NCI-H2227 (cell line): ENCODE measurements around the gene ATP1A3.

Experiments used
- DNase-seq: peaks from one replicate; lab custom pipeline; 2025; ENCODE audit not compliant: unreplicated experiment; lab: John Stamatoyannopoulos, UW

ATP1A3 gene

DNA sequence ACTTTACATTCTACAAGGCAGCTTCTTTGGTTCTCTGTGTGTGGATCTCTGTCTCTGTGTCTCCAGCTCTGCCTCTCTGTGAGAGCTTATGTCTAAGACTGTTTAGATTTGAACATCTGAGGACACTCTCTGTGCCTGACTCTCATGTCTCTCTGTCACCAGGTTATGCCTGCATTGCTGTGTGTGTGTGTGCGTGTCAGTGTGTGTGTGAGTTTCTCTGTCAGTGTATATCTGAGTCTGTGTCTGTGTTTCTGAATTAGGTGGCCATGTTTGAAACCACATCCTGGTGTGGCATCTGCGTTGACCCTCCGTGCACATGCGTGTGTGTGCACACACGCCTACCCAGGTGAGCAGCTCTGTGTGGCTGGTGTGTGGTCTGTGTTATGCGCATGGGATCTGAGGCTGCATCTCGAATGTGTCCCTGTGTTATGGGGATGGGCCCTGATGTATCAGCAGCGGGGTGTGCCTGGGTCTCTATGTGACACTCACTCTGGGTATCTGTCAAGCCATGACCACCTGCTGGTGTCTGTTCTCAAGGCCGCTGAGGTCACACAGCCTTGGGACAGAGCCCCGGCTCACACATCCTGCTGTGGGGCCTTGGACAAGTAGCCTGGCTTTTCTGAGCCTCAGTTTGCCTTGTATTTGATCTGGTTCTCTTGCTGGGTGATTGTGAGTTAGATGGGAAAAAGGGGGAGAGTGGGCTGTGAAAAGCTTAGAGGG lies 6.7 kb downstream of the ATP1A3 start:
- no peak for DNase-seq

DNA sequence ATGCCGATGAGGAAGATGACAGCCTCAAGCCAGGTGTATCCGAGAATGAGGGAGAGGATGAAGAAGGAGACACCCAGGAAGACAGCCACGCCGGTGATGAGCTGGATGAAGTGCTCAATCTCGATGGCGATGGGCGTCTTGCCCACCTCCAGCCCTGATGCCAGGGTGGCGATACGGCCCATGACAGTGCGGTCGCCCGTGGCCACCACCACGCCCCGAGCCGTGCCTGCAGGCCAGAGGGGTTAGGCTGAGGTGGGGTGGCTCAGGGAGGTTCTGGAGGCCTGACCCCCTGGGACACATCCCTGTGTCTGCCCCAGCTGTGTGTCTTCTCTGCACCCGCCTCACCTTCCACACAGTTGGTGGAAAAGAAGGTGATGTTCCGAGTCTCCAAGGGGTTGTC lies 9.1 kb downstream of the ATP1A3 start:
- no peak for DNase-seq

DNA sequence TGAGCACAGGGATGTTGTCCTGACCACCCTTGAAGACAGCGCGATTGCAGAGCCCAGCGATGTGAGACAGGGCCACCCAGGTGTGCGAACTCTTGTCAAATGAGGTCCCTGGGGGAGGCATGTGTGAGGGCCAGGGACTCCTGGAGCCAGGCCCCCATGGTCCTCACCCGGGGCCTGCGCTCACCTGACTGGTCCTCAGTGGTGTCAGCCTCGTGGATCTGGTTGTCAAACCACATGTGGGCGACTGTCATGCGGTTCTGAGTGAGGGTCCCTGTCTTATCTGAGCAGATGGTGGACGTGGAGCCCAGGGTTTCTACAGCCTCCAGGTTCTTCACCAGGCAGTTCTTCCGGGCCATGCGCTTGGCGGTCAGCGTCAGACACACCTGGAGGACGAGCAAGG lies 12.3 kb downstream of the ATP1A3 start:
- no peak for DNase-seq

DNA sequence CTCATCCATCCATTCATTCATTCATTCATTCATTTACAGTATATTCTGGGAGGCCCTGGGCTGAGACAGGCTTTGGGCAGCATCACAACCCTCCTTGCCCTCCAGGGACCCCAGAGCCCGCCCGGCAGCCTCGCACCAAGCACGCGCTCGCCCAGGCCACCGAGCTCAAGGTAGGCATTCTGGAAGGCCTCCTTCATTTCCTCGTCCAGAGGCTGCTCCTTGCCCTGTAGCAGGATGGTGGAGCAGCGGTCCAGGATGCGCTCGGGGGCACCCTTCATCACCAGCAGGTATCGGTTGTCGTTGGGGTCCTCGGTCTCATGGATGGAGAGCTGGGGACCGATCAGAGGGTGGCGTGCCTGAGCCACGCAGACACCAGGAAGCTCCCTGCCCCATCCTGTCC lies 15.6 kb downstream of the ATP1A3 start:
- no peak for DNase-seq

DNA sequence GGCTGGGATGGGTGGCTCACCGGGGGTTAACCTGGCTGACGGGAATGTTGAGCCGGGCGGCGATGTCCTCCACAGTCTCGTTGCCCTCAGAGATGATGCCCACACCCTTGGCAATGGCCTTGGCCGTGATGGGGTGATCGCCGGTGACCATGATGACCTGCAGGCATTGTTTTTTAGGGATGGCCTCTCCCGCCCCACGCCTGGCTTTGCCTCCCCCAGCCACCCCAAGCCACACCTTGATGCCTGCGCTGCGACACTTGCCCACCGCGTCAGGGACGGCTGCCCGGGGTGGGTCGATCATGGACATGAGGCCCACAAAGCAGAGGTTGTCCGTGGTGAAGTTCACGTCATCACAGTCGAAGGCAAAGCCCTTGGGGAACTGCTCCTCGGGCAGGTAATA lies 16.1 kb downstream of the ATP1A3 start:
- DNase-seq: no peak

DNA sequence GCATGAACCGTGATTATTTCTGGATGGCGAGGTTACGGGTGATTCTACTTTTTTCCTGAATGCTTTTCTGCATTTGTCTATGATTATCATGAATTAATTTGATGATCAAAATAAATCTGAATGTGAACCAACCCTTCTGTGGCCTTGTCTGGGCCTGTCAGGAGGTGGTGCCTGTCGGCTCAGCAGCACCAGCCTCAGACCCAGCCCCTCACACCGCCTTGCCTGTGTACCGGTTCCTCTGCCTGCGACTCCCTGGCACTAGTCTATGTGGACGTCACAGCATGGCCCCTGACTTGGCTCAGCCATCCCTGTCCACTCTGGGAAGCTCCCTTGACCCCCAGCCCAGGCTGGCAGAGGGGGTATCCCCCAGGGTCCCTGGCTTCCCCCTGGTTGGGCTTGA lies 19.4 kb downstream of the ATP1A3 start:
- no peak for DNase-seq

DNA sequence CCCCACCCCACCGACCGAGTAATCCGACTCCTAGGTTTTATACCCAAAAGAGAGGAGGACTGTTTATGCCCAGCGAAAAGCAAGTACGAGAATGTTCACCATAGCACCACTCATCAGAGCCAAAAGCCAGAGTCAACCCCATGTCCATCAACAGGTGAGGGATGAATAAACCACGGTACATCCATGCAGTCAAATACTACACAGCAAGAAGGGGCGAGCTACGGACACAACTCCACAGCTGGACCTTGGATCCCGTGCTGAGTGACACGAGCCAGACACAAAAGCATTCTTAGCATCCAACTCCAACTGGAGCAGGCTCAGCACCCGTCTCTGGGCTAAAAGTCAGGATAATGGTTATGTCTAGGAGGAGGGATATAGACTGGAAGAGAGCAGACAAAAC lies 22.7 kb downstream of the ATP1A3 start:
- DNase-seq: no peak

DNA sequence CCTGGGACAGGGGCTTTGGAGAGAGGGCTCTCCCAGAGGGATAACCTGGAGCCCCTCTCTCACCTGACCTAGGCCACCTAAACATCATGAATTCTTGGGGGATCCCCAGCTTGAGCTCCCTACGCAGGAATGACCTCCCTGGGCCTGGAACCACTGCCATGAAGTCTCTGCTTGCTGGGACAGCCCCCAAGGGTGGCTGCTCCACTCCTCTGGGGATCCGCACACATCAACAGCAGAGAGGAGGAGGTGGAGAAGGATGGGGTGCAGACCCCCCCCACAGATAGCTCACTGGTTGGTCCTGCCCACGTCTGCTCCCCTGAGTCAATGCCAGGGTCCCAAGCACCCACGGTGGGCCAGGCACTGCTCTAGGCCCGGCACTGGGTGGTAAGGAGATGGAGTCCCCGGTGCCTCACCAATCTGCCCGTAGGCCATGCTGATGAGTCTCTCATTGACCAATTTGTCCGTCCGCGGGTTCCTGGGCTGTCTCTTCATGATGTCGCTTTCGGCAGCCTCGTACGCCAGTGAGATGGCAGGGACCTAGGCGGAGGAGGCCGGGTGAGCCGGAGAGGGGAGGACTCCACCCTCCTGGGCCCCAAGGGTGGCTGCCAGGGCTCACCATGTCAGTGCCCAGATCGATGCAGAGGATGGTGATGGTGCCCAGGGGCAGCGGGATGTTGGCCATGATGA lies 24.1 kb downstream of the ATP1A3 start:
- no peak for DNase-seq

DNA sequence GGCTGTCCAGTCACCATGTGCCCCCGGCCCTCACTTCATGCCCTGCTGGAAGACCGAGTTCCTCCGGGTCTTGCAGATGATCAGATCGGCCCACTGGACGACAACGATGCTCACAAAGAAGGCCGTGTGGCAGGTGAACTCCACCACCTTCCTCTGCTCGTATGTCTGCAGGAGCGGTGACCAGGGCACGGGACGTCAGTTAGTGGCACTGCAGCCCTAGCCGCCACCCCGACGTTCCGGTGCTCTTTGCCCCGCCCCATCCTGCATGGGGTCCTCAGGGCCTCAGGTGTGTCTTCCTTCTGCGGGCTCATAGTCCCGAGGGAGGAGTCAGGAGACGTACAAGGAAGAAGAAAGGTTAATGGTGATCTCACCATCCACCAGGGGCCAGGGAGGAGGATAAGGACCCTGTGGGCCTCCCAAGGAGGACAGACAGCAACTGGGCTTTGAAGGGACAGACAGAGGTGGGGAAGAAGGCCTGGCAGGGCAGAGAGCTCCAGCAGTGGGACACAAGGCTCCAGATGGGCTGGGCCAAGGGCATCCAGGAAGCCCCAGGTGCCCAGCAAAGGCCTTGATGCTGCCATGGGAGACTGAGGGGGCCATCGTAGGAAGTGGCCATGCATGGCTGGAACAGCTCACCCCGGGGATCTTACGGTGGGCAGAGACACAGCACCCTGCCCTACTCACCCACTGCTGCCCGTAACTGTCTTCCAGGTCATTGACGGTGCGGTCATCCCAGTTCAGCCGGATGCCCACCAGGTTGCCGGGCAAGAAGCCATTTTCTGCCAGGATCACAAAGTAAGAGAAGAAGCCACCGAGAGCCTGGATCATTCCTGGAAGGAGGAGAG lies 25.1 kb downstream of the ATP1A3 start:
- DNase-seq: no peak

DNA sequence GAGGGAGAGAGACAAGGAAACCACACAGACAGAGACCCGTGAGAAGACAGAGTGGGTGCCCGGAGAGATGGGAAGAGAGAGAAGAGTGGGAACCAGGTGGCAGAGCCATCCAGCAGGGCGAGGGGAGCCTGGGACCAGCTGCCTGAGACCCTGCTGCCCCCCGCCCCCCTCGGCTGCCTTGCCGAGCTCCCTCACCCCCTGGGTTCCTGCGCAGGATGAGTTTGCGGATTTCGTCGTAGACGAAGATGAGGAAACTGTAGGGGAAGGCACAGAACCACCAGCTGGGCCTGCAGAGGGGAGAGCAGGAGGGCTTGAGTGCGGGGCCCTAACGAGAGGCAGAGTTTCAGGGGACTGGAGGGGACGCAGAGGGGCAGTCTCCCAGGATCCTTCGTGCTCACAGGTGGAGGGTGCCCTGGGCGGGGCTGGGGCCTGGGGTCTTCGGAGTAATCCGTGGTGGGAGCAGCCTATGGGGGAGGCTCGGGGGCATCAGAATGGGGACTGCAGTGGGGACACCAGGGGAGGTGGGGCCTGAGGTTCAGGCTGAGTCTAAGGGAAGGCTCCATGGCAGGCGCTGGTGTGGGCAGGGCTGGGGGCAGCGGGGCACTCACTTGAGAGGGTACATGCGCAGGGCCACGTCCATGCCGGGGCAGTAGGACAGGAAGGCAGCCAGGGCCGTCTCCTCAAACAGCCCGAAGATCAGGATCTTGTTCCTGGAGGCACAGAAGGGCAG lies 26.8 kb downstream of the ATP1A3 start:
- DNase-seq: no peak

DNA sequence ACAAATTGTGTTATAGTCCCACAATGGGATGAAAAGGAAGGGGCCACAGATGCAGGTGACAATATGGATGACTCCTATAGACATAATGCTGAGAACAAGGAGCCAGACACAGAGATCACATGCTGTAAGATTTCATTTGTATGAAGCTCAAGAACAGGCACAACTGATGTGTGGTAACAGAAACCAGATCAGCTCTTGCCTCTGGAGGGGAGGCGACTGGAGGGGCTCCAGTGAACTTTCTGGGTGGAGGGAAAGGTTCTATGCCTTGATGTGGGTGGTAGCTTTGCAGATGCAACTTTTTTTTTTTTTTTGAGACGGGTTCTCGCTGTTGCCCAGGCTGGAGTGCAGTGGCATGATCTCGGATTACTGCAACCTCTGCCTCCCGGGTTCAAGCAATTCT lies 28.9 kb downstream of the ATP1A3 start:
- DNase-seq: no peak

DNA sequence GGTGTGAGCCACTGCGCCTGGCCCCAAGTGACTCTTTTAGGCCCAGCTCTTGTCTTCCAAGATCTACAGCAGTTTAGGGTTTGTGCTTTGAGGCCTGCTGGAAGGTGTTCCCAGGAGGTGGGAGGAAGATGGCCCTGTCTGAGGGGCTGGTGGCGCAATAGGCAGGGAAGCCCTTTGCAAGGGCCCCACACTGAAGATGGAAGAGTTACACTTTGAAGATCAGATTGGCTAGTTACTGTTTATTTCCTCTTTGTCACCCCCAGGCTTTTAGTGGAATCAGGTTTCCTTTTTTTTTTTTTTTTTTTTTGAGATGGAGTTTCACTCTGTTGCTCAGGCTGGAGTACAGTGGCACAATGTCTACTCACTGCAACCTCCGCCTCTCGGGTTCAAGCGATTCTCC lies 33.1 kb downstream of the ATP1A3 start:
- DNase-seq: no peak

DNA sequence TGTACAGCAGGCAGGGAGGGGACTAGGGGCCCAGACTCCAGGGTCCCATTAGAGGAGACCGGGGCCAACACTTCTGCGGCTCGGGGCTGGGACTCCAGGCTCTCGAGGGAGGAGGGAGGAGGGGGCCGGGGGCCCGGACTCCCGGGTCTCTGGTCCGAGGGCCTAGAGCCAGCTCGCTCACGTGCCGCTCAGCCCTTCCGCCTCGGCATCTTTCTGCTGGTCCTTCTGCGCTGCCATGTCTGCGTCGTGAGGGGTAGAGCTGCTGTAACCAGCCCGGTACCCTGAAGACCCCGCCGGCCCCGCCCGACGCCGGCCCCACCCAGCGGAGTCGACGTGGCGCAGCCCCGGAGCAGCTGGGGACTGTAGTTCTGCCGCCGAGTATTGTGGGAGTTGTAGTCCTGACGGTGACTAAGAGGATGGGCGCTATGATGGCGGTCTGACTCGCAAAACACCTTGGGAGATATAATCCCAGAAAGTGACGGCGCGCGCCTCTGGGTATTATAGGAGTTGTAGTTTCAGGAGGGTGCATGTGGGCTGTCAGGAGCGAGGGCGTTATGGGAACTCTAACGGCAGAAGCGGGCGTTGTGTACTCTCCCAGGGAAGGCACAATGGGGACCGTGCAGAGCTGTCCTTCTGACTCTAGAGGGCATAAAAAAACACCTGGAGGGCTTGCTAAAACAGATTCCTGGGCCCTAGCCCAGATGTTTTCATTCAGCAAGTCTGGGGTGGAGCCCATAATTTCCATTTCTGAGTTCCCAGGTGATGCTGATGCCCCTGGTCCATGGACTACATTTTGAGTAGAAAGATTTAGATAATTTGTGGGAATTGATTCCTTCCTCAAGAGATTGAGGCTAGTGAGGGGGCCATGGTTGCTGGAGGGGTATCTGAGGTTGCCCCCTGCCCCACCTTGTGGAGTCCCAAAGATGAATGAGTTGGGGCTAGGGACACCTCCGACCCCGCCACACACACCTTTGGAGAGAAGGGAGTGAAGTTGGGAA lies 34.7 kb downstream of the ATP1A3 start, which contains the start of gene RABAC1:
Gene RABAC1, minus strand, starts transcription at position 266 of the 998 bp plus-strand sequence. Its CDS starts 29 bp downstream, at position 237.
- DNase-seq: peak; percentile 100

DNA sequence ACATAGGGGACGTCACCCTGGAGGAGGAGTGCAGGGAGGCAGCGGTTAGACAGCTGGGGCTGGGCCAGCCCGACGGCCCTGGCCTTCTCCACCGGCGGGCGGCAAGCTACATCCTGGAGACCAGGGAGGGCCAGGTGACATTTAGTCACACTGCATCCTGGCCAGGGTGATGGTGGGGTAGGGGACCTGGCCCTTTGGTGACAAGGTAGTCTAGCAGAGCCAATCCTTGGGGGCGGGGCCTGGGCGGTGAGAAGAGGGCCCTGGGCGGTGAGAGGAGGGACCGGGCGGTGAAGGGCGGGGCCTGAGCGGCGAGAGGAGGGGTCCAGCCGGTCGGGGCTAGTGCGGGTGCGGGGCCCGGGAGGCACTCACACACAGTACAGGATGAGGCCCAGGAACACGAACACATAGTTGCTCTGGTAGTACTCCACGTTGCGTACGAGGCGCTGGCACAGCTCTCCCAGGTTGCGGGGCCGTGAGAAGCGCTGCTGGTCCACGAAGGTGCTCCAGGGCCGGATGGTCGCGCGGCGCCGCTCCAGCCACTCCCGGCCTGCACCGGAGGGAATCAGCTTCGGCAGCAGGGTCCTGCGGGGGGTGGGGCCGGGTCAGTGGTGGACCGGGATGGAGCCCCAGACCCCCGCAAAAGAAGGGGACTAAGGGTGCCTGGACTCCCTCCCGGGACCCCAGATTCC lies 35.5 kb downstream of the ATP1A3 start:
- DNase-seq: peak; percentile 95

DNA sequence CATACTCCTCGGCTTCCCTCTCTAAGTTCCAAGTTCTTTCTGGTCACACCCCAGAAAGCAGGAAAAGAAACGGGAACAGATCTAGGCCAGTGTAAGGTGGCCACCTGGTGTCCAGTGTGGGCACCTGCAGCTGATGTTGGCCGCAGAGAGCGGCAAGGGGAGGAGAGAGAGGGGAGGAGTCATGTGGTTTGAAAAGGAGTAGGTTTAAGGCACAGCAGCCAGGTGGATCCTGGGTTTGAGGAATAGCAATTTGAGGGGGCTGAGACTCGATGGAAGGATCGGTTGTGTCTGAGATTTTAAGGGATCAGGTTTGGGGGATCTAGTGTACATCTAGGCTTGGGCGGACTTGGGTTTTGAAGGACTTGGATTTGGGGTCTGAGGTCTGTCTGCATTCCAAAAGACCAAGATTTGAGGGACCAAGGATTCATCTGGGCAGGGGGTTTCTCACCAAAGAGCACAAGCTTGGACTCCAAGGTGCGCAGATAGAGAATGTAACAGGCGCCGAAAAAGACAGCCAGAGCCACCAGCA lies 36.1 kb downstream of the ATP1A3 start:
- peak; percentile 98 for DNase-seq

DNA sequence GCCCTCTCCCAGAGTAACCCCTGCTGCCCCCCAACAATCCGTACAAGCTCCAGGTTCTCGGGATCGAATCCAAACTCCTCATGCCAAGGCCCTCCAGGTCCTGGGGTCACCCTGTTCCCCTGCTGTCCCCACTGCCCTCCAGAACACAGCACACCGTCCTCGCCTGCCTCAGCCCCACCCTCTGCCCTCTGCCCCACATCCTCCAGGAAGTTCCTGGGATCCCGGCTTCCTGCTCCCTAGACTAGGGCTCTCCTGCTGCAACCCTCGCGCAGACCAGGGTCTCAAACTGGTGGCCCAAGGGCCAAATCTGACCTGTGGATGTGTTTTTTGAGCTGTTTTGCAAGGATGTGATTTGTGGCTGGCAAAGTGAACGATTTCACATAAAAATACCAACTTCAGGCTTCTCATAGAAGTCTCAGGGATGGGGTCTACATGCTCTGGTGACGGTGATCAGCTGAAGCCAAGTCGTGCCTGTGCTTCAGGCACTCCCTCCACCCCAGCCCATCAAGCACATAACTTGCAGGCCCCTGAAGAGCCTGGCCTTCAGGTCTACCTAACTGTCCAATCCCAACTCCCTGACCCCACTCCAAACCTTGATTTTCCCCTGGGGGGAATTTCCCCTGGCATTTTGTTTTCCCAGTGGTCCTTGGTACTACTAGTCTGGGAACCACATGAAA lies 36.7 kb downstream of the ATP1A3 start:
- DNase-seq: no peak

DNA sequence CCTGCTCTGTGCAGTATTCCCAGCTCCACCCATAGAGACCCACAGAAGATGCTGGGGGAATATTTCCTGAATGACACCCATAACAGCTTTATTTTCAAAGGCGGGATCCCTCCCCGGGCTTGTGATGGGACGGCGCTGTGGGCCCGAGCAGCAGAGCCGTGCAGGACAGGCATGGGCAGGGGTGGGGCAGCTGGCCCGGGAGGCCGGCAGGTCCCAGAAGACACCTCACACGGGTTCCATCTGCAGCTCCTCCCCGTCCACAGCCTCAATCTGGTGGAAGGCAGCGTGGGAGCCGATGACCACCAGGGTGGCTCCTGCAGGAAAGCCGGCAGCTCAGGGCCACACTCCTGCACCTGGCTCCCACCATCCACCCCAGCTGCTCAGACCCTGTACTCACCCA lies 37.4 kb downstream of the ATP1A3 start:
- DNase-seq: no peak

DNA sequence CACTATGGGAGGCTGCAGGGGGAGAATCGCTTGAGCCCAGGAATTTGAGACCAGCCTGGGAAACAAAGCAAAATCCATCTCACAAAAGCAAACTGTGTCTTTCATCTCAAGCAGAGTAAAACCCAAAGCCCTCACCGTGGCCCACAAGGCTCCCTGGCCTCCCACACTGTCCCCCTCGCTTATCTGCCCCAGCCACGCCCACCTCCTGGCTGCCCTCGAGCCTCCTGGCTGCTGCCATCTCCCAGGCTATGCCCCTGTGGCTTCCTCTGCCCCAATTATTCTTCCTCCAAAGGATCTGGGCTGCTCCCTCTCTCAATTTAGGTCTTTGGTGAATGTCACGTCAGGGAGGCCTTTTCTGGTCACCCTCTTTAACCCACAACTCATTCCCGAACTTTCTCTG lies 38.5 kb downstream of the ATP1A3 start:
- no peak for DNase-seq
